Brain microvascular endothelial cell (primary cell): ENCODE measurements around the gene BRSK2.

Source experiments
- DNase-seq: peaks from one replicate; pipeline ENCODE4 v3.0.0-alpha.2; 2020
- H3K27ac ChIP-seq: fragments of 250-450 bp; sonication (Bioruptor Pico); 2 replicates; pipeline ENCODE4 v1.5.1; 2020; ENCODE audit warnings: mild to moderate bottlenecking, moderate library complexity
- H3K27me3 ChIP-seq: fragments of 250-450 bp; sonication (Bioruptor Pico); replicated peaks from 2 replicates; pipeline ENCODE4 v1.5.1; 2020; ENCODE audit warnings: mild to moderate bottlenecking
- H3K36me3 ChIP-seq: fragments of 250-450 bp; sonication (Bioruptor Pico); replicated peaks from 2 replicates; pipeline ENCODE4 v1.5.1; 2020; ENCODE audit warnings: mild to moderate bottlenecking
- H3K4me3 ChIP-seq: 2 replicates; pipeline ENCODE4 v1.5.1; 2011; ENCODE audit warnings: low read depth, mild to moderate bottlenecking, control low read depth, low read length, moderate library complexity
- CTCF ChIP-seq: IDR thresholded peaks from 2 replicates; pipeline ENCODE4 v1.5.1; 2011; ENCODE audit warnings: low read depth, mild to moderate bottlenecking, moderate library complexity, low read length, control low read depth, inconsistent platforms; ENCODE audit errors: missing control alignments
- in situ Hi-C: cut with HindIII; loops from 2 replicates; pipeline ENCODE4 v1.10.0; 2017; ENCODE audit warnings: low sequenced_read_pairs, low pct_ligation_motif_present

The BRSK2 gene

GRCh38 chr11:1438261-1438966 lies 48.7 kb downstream of the BRSK2 start:
- no peak for TF ChIP-seq CTCF
- in situ Hi-C loops = no loop called here
- Histone ChIP-seq H3K4me3 (no peak overlapping the region), H3K27ac (no peak overlapping the region), H3K27me3 (no peaks in the 10 kb centered on the region), H3K36me3 (no peaks in the 10 kb centered on the region)
- no peak for DNase-seq

- Histone ChIP-seq H3K36me3 (no peaks in the 10 kb centered on the region), H3K4me3 (no peak overlapping the region), H3K27ac (no peak overlapping the region), H3K27me3 (no peaks in the 10 kb centered on the region)
- in situ Hi-C loops = no loop called here
- no peak for TF ChIP-seq CTCF
- no peak for DNase-seq
Measured at GRCh38 chr11:1438967-1439330, 49.2 kb downstream of the BRSK2 start.

GRCh38 chr11:1439341-1439740 lies 49.6 kb downstream of the BRSK2 start:
- DNase-seq = no peak
- no peaks in the 10 kb centered on the region for H3K27me3 ChIP-seq
- TF ChIP-seq CTCF = no peak
- in situ Hi-C loops = no loop called here
- no peak overlapping the region for H3K4me3 ChIP-seq
- no peak overlapping the region for H3K27ac ChIP-seq
- no peaks in the 10 kb centered on the region for H3K36me3 ChIP-seq

GRCh38 chr11:1440066-1440465 lies 50.3 kb downstream of the BRSK2 start:
- H3K4me3 ChIP-seq = no peak overlapping the region
- no peak overlapping the region for H3K27ac ChIP-seq
- no peaks in the 10 kb centered on the region for H3K27me3 ChIP-seq
- H3K36me3 ChIP-seq = no peaks in the 10 kb centered on the region
- no peak for TF ChIP-seq CTCF
- in situ Hi-C loops = no loop called here
- no peak for DNase-seq

- DNase-seq = no peak
- in situ Hi-C loops = no loop called here
- TF ChIP-seq CTCF = no peak
Measured at GRCh38 chr11:1440496-1440895, 50.8 kb downstream of the BRSK2 start.

GRCh38 chr11:1442163-1442562 lies 52.4 kb downstream of the BRSK2 start:
- DNase-seq = no peak
- no peak overlapping the region for H3K27ac ChIP-seq
- no peak overlapping the region for H3K4me3 ChIP-seq
- in situ Hi-C loops = no loop called here
- no peaks in the 10 kb centered on the region for H3K36me3 ChIP-seq
- no peaks in the 10 kb centered on the region for H3K27me3 ChIP-seq
- TF ChIP-seq CTCF = no peak

More at GRCh38 chr11:1440496-1440895, 50.8 kb downstream of the BRSK2 start:
- H3K27me3 ChIP-seq = no peaks in the 10 kb centered on the region
- H3K36me3 ChIP-seq = no peaks in the 10 kb centered on the region
- no peak overlapping the region for H3K27ac ChIP-seq
- no peak overlapping the region for H3K4me3 ChIP-seq
